GM23248 (cell line): ENCODE measurements around the gene EEF1G.

Source experiments
- EZH2 ChIP-seq: fragments of 200-600 bp; sonication (generic); IDR thresholded peaks from 2 replicates; pipeline ENCODE4 v1.6.1; 2018; ENCODE audit warnings: antibody characterized with exemption, mild to moderate bottlenecking; ENCODE audit not compliant: insufficient read depth, poor library complexity, severe bottlenecking
- EZH2phosphoT487 ChIP-seq: fragments of 200-600 bp; sonication (generic); IDR thresholded peaks from 2 replicates; pipeline ENCODE4 v1.6.1; 2018; ENCODE audit warnings: antibody characterized with exemption, moderate library complexity, mild to moderate bottlenecking, low read depth; ENCODE audit not compliant: insufficient read depth

DNA sequence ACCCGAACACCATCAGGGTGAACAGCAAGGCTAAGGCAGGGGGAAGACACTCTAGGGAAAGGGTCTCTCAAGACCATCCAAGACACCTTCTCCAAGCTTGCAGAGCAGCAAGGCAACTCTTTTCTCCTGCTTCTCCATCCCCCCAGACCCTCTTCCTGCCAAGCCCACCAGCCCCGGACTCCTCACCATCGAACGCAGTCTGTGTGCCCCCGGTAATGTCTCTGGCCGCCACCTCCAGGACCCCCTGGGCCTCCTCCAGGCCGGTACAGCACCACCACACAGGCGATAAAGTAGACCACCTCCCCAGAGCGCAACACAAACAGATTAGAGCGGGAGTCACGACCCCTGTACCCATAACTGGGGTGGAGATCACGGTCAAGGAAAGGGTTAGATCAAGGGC, 35.1 kb upstream of the EEF1G start:
- TF ChIP-seq EZH2 (no peak), EZH2phosphoT487 (no peak)
